HL-60 (cell line): ENCODE measurements around the gene LOXL1.

Experiments used
- DNase-seq, 2 experiments: peaks; one replicate each; pipeline ENCODE4 v3.0.0-alpha.2; 2010 to 2020; ENCODE audit warnings: low read depth in 1 of 2, low spot score in 1 of 2
- H3K27ac ChIP-seq: fragments of 250-450 bp; sonication (Bioruptor Pico); replicated peaks from 2 replicates; pipeline ENCODE4 v1.5.1; 2020; ENCODE audit warnings: mild to moderate bottlenecking, moderate library complexity
- H3K27me3 ChIP-seq: fragments of 250-450 bp; sonication (Bioruptor Pico); 2 replicates; pipeline ENCODE4 v1.5.1; 2021; ENCODE audit warnings: mild to moderate bottlenecking, moderate library complexity; ENCODE audit not compliant: insufficient read depth, poor library complexity, severe bottlenecking
- H3K4me3 ChIP-seq: replicated peaks from 2 replicates; pipeline ENCODE4 v1.5.1; 2011; ENCODE audit warnings: mild to moderate bottlenecking, control low read depth, low read length; ENCODE audit not compliant: insufficient read depth
- GABPA ChIP-seq: IDR thresholded peaks from 2 replicates; pipeline ENCODE4 v1.6.1; 2012; ENCODE audit warnings: low read depth
- POLR2AphosphoS5 ChIP-seq: IDR thresholded peaks from 2 replicates; pipeline ENCODE4 v1.6.1; 2012; ENCODE audit warnings: low read depth
- REST ChIP-seq: IDR thresholded peaks from 2 replicates; pipeline ENCODE4 v1.6.1; 2012; ENCODE audit warnings: low read depth; ENCODE audit not compliant: insufficient replicate concordance
- SPI1 ChIP-seq: IDR thresholded peaks from 2 replicates; pipeline ENCODE4 v1.6.1; 2012; ENCODE audit warnings: low read depth, mild to moderate bottlenecking, borderline replicate concordance
- TF ChIP-seq, protein P1 (sequence below): IDR thresholded peaks from one replicate; pipeline ENCODE4 v1.5.1; 2011; ENCODE audit warnings: low read length, control low read depth, inconsistent platforms; ENCODE audit not compliant: insufficient read depth

Gene LOXL1

GRCh38 chr15:73921254-73921925 lies 4.9 kb upstream of the LOXL1 start:
- DNase-seq, result no peak
- H3K27ac ChIP-seq, result no peak overlapping the region
- TF ChIP-seq POLR2AphosphoS5, result no peak
- TF ChIP-seq REST, result no peak
- TF ChIP-seq SPI1, result no peak
- TF ChIP-seq, protein P1, sequence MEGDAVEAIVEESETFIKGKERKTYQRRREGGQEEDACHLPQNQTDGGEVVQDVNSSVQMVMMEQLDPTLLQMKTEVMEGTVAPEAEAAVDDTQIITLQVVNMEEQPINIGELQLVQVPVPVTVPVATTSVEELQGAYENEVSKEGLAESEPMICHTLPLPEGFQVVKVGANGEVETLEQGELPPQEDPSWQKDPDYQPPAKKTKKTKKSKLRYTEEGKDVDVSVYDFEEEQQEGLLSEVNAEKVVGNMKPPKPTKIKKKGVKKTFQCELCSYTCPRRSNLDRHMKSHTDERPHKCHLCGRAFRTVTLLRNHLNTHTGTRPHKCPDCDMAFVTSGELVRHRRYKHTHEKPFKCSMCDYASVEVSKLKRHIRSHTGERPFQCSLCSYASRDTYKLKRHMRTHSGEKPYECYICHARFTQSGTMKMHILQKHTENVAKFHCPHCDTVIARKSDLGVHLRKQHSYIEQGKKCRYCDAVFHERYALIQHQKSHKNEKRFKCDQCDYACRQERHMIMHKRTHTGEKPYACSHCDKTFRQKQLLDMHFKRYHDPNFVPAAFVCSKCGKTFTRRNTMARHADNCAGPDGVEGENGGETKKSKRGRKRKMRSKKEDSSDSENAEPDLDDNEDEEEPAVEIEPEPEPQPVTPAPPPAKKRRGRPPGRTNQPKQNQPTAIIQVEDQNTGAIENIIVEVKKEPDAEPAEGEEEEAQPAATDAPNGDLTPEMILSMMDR, result no peak
- no peak for TF ChIP-seq GABPA
- H3K4me3 ChIP-seq, result no peak overlapping the region
- H3K27me3 ChIP-seq, result peaks cover 3% of the 10 kb centered on the region

DNA sequence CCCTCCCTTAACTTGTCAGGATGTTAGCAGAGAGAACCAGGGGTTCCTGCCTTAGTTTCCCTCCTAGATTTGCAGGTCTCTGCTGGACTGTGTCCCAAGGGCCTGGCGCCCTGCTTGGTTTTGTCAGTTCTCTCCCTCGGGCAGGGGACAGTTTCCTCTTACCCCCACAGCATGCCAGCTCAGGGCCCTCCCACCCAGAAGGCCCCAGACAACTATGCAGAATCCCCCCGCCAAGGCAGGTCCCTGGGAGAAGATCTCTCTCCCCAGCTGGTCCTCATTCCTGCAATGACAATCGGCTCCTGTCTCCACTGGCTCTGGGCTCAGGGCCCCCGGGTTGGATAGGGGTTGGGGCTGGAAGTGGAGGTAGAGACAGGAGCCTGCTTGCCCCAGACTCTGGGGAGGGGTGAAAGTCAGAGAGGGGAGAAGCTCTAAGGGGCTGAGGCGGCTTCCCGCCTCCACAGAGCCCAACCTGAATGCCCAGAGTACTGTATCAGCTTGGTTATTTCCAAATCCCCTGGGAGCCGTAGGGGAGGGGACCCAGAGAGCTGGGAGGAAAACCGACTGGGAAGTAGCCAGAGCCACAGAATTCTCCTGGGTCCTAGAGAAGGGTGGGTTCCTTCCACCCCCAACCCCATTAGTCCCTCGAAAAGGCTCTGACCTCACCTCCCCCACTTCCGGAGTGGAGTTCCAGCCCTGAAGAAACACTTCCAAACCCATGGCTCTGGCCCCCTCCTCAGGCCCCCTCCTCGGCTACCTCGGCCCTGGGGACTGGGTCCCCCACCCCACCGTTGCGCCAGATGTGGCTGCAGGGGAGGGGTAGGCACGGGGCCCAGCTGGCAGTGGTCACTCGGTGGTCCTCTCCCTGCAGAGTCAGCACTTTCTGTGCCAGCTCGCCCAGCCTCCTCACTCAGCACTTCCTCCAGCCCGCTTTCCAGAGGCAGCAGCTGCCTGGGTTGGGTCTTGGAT lies 3.8 kb upstream of the LOXL1 start:
- TF ChIP-seq POLR2AphosphoS5 (no peak), SPI1 (no peak), REST (no peak), GABPA (no peak)
- TF ChIP-seq, protein P1, result no peak
- H3K27ac ChIP-seq, result no peak overlapping the region
- DNase-seq, result no peak
- H3K4me3 ChIP-seq, result no peak overlapping the region
- H3K27me3 ChIP-seq, result peaks cover 3% of the 10 kb centered on the region

DNA sequence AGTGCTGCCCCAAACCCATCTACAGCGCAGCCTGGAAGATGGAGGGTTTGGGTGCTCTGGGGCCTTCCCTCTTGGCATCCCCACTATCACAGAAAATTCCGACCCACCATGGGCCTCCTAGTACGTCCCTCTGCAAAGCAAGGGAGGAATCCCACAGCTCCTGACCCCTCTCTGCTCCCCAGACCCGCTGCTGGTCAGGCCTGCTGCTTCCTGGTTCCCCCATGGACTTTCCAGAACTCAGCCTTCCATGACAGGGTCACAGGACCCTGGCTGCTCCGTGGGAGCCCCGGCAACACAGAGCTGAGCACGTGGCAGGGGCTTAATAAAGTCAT lies 3.1 kb upstream of the LOXL1 start:
- Histone ChIP-seq H3K4me3 (no peak overlapping the region), H3K27me3 (peaks cover 7% of the 10 kb centered on the region), H3K27ac (no peak overlapping the region)
- no peak for DNase-seq
- TF ChIP-seq SPI1 (no peak), REST (no peak), GABPA (no peak), POLR2AphosphoS5 (no peak)
- TF ChIP-seq, protein P1, result no peak
